ENCODE data around the gene CCNE1. TPM values are rescaled to one million over a fixed set of nuclear protein-coding genes. Genes with fewer than 3 reads are reported as not detected.

CCNE1 gene
- polyA plus RNA-seq, 1 of the 3 experiments (the other 2 are of a cell fraction): 8.9 TPM

- H2AFZ ChIP-seq (ENCODE audit: low read depth): no peak overlapping the region
- no peak overlapping the region for H3K4me2 ChIP-seq
- H3K27me3 ChIP-seq (ENCODE audit: insufficient read depth): no peaks in the 10 kb centered on the region
- no peaks in the 10 kb centered on the region for H3K9me3 ChIP-seq
- no peaks in the 10 kb centered on the region for H3K36me3 ChIP-seq (replicated peaks in 1 of 2; ENCODE audit: control insufficient read depth in 1 of 2, insufficient read depth in 2 of 2, low read length in 1 of 2)
- no peak for TF ChIP-seq GATA2 (CRISPR knock-in tag; IDR thresholded peaks at IDR 0.05)
- no peak for TF ChIP-seq FOXJ3 (CRISPR knock-in tag; IDR thresholded peaks at IDR 0.05)
- TF ChIP-seq TEAD4 (IDR thresholded peaks at IDR 0.05; ENCODE audit: borderline replicate concordance, insufficient read depth): no peak
- TF ChIP-seq, protein P1, sequence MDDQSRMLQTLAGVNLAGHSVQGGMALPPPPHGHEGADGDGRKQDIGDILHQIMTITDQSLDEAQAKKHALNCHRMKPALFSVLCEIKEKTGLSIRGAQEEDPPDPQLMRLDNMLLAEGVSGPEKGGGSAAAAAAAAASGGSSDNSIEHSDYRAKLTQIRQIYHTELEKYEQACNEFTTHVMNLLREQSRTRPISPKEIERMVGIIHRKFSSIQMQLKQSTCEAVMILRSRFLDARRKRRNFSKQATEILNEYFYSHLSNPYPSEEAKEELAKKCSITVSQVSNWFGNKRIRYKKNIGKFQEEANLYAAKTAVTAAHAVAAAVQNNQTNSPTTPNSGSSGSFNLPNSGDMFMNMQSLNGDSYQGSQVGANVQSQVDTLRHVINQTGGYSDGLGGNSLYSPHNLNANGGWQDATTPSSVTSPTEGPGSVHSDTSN (IDR thresholded peaks at IDR 0.05): no peak
- no peak for TF ChIP-seq CHD2 (IDR thresholded peaks at IDR 0.05; ENCODE audit: low read length, partially characterized antibody)
- no peak for TF ChIP-seq ELF1 (IDR thresholded peaks at IDR 0.05)
- TF ChIP-seq EP300 (IDR thresholded peaks at IDR 0.05; ENCODE audit: borderline replicate concordance in 1 of 2, low read depth in 1 of 2, low read length in 1 of 2): no peak
- TF ChIP-seq RXRA (IDR thresholded peaks at IDR 0.05; ENCODE audit: borderline replicate concordance, low read depth): no peak
- no peak for TF ChIP-seq REST (IDR thresholded peaks at IDR 0.05; ENCODE audit: low read depth, low read length)
- TF ChIP-seq JUND (IDR thresholded peaks at IDR 0.05): no peak
- TF ChIP-seq MXI1 (IDR thresholded peaks at IDR 0.05; ENCODE audit: low read depth, low read length): no peak
- no peak for TF ChIP-seq FOXM1 (IDR thresholded peaks at IDR 0.05; ENCODE audit: low read depth)
- H3F3A ChIP-seq (replicated peaks; ENCODE audit: insufficient read depth): no peaks in the 10 kb centered on the region
- DNase-seq: no peak
- H3K4me1 ChIP-seq (ENCODE audit: control insufficient read depth in 1 of 2, insufficient read depth in 2 of 2, low read depth in 1 of 2, low read length in 1 of 2): no peaks in the 10 kb centered on the region
- WGBS (ENCODE audit: low lambda C conversion rate): 32% methylated on average over 3 of the region's 3 CpGs
- H3K27ac ChIP-seq (ENCODE audit: low read depth in 2 of 2, low read length in 1 of 2): no peak overlapping the region
- CTCF ChIA-PET: interaction anchor here (1.5 kb wide), 1 partner anchor 22 kb away, joined by 3 read pairs; no protein-coding TSS in a partner anchor
- H3K4me3 ChIP-seq (ENCODE audit: low read depth in 2 of 2, low read length in 1 of 2): no peak overlapping the region
- H3K79me2 ChIP-seq (ENCODE audit: insufficient read depth): no peaks in the 10 kb centered on the region
- H3K9ac ChIP-seq: no peak overlapping the region
- no peaks in the 10 kb centered on the region for H3K9me2 ChIP-seq
- H4K20me1 ChIP-seq (ENCODE audit: insufficient read depth): no peaks in the 10 kb centered on the region
- POLR2A ChIA-PET: no interaction called here
These were observed 45.7 kb upstream of the CCNE1 start for GRCh38 chr19:29766100-29766499.

- Histone ChIP-seq H3K36me3 (replicated peaks in 1 of 2; ENCODE audit: control insufficient read depth in 1 of 2, insufficient read depth in 2 of 2, low read length in 1 of 2) (no peaks in the 10 kb centered on the region), H3K4me2 (no peak overlapping the region), H3K9me3 (no peaks in the 10 kb centered on the region), H3K4me1 (ENCODE audit: control insufficient read depth in 1 of 2, insufficient read depth in 2 of 2, low read depth in 1 of 2, low read length in 1 of 2) (no peaks in the 10 kb centered on the region; a peak in 1 of 4 replicates), H3K9ac (no peak overlapping the region), H4K20me1 (ENCODE audit: insufficient read depth) (no peaks in the 10 kb centered on the region), H3K4me3 (ENCODE audit: low read depth in 2 of 2, low read length in 1 of 2) (no peak overlapping the region), H2AFZ (ENCODE audit: low read depth) (no peak overlapping the region), H3F3A (replicated peaks; ENCODE audit: insufficient read depth) (no peaks in the 10 kb centered on the region), H3K9me2 (no peaks in the 10 kb centered on the region), H3K27me3 (ENCODE audit: insufficient read depth) (no peaks in the 10 kb centered on the region), H3K79me2 (ENCODE audit: insufficient read depth) (no peaks in the 10 kb centered on the region), H3K27ac (ENCODE audit: low read depth in 2 of 2, low read length in 1 of 2) (no peak overlapping the region)
- DNase-seq: no peak
- 38% methylated on average over 7 of the region's 8 CpGs for WGBS (ENCODE audit: low lambda C conversion rate)
- POLR2A ChIA-PET: no interaction called here
- CTCF ChIA-PET: interaction anchor here (0.8 to 5.2 kb wide), 3 partner anchors 23 to 107 kb away, joined by 3 to 31 read pairs (median 3); no protein-coding TSS in a partner anchor
- no peak for TF ChIP-seq FOXM1 (IDR thresholded peaks at IDR 0.05; ENCODE audit: low read depth)
- no peak for TF ChIP-seq SMC3 (IDR thresholded peaks at IDR 0.05; ENCODE audit: low read depth, low read length)
- no peak for TF ChIP-seq USF1 (IDR thresholded peaks at IDR 0.05; ENCODE audit: borderline replicate concordance, low read depth)
- no peak for TF ChIP-seq RFX5 (IDR thresholded peaks at IDR 0.05; ENCODE audit: low read length)
- no peak for TF ChIP-seq GATA2 (CRISPR knock-in tag; IDR thresholded peaks at IDR 0.05)
- TF ChIP-seq FOSL2 (IDR thresholded peaks at IDR 0.05; ENCODE audit: borderline replicate concordance, low read depth): no peak
These were observed 44.6 kb upstream of the CCNE1 start for GRCh38 chr19:29767039-29767735.
